ENCODE data around the gene EML6. TPM values are rescaled to one million over a fixed set of nuclear protein-coding genes. Genes with fewer than 3 reads are reported as not detected.

The EML6 gene
- total RNA-seq, 1 donor: 0.73 TPM

DNA sequence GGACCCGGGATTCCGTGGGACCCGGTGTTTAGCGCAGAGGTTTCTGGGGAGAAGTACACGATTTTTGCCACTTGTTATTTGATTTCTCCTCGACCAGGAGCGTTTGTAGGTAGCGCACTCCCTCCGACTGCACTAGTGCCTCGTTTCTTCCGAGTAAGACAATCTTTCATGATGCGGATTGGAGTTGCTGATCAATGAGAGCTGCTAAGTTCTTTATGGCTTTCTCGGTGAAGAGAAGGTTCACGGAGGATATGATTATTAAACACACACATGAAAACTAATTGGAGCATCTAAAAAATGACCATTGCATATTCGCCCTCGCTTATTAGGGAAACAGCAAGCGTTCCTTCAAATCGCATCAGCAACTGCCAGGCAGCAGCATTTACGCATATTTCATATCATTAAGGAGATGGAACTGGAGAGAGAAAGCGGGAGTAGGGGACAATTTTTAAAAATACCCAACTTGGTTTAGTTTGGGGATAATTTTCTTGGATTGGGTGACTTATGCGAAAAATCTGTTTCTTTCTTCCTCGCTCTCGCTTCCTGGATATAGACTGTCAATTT, 616 bp downstream of the EML6 start:
- peak overlapping the region; percentile 57 for H3K4me3 ChIP-seq (ENCODE audit: low read length)
- H3K9me3 ChIP-seq (ENCODE audit: low read depth, low read length): no peaks in the 10 kb centered on the region
- H3K4me1 ChIP-seq (ENCODE audit: insufficient read depth, low read length): peaks cover 20% of the 10 kb centered on the region
- peaks cover 34% of the 10 kb centered on the region for H3K27me3 ChIP-seq (ENCODE audit: insufficient read depth, low read length)

DNA sequence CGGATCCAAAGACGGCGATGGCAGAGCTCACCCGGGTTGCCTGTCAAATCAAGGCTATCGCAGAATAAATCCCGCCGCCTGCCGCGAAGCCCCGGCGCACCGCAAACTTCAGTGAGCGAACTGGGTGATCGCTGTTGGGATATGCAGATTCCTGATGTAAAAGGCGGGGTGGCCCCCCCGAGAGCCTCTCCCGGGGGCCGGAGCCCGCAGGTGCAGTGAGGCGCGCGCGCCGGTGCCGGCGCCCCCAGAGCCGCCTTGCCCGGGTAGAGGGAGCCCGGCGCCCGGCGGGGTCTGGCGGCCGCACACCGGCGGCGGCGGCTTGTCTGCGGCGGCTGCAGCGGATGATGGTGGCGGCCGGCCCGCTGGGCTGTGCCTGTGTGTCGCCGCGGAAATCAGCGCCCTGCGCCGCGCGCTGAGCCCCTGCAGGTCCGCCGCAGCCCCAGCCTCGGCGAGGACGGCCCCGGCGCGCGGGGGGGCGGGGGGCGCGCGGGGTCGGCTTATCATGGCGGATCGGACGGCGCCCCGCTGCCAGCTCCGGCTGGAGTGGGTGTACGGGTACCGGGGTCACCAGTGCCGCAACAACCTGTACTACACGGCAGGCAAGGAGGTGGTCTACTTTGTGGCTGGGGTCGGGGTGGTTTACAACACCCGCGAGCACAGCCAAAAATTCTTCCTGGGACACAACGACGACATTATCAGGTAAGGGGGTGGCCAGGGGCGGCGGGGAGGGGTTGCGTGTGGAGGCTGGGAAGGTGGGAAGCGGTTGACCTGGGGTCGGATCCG, 1.3 kb downstream of the EML6 start:
- Histone ChIP-seq H3K4me3 (ENCODE audit: low read length) (peak overlapping the region; percentile 57), H3K4me1 (ENCODE audit: insufficient read depth, low read length) (peaks cover 20% of the 10 kb centered on the region)

DNA sequence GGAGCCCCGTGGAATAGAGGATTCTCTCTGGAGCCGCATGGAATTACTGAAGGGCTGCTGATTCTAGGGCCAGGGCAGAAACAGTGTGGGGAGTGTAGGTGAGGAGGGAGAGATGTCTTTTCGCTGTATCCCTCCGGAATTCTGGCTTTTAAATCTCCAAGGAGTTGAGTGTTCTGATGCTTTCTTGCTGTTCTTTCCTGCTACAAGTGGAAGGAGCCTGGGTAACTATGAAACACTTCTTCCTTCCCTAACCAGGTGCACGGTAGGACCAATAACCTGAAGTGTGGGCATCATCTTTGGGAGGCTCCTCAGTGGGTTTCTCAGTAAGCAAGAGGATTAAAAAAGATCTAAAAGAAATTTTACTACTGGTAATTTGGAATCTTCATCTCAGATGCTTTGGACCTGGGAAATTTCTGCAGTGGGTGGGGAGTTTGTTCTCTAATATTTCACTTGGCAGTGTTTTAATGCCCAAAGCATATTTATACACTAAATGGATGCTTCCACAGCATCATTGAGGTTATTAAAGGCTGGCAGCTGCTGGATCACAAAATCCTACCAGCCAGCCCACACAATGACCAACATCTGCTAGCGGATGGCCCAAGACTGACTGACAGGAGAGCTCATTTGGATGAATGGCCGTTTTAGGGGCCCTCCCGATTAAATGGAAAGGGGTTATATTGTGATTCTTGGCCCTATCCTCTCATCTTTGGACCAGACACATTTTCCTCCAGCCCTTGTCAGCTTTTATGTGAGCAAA, 2.1 kb downstream of the EML6 start:
- Histone ChIP-seq H3K27me3 (ENCODE audit: insufficient read depth, low read length) (peaks cover 26% of the 10 kb centered on the region), H3K4me1 (ENCODE audit: insufficient read depth, low read length) (peaks cover 20% of the 10 kb centered on the region), H3K4me3 (ENCODE audit: low read length) (no peak overlapping the region), H3K9me3 (ENCODE audit: low read depth, low read length) (no peaks in the 10 kb centered on the region)

More for the DNA sequence above, 1.3 kb downstream of the EML6 start:
- H3K27me3 ChIP-seq (ENCODE audit: insufficient read depth, low read length): peaks cover 27% of the 10 kb centered on the region
- H3K9me3 ChIP-seq (ENCODE audit: low read depth, low read length): no peaks in the 10 kb centered on the region

DNA sequence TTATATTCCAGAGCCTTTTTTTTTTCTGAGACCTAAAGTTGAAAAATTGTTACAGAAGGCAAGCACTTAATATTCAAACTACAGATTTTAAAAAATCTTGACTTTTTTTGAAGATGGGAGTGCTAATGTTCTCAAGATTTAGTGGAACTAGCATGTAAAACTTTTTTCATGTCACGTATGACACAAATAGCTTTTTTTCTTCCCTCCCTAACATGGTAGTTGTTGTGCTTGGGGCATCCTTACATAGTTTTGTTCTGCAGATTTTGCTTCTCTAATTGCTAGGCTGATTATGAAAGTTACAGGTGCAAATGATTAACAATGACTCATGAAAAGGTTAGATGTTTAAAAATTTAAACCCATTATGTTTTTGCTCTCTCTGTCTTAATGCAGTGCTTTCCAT, 3.0 kb downstream of the EML6 start:
- Histone ChIP-seq H3K27me3 (ENCODE audit: insufficient read depth, low read length) (peaks cover 26% of the 10 kb centered on the region), H3K4me1 (ENCODE audit: insufficient read depth, low read length) (peaks cover 20% of the 10 kb centered on the region), H3K4me3 (ENCODE audit: low read length) (no peak overlapping the region), H3K9me3 (ENCODE audit: low read depth, low read length) (no peaks in the 10 kb centered on the region)

DNA sequence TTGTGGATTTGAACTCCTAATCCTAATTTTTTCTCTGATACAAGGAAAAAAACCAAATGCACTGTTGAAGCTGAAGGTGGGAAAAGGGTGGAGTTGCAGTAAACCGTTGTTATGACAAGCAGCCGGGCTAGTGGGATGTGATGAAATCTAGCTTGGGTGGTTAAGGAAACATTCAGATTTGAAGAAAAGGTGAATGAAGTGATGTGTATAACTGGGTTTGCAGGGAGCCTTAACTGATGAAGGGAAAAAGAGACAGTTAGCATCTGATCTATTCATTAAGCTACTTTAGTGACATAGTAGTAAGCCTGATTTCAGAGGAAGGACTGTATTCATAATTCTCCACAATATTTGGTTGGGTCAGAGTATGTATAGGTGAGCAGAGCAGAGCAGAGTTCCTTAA, 3.5 kb downstream of the EML6 start:
- Histone ChIP-seq H3K4me3 (ENCODE audit: low read length) (no peak overlapping the region), H3K9me3 (ENCODE audit: low read depth, low read length) (no peaks in the 10 kb centered on the region), H3K27me3 (ENCODE audit: insufficient read depth, low read length) (peaks cover 26% of the 10 kb centered on the region), H3K4me1 (ENCODE audit: insufficient read depth, low read length) (peaks cover 20% of the 10 kb centered on the region)

DNA sequence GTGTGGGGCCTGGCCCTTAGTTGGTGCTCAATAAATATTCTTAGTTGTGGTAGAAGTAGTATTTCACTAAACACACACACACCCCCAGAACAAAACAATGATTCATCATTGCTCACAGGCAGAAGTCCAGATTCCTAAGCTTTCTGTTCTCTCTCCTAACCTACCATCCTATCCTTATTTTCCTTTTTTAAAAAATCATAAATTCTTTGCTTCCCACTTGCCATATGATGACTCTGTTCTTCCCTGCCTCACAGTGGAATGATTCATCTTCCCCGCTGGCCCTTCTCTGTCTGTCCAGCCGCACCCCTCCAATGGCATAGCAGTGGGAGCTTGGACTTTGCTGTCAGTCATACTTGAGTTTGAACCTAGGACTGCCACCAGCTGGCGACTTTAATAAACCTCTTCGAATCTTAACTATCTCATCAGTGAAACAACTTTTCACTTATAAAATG, 5.2 kb downstream of the EML6 start:
- no peaks in the 10 kb centered on the region for H3K9me3 ChIP-seq (ENCODE audit: low read depth, low read length)

DNA sequence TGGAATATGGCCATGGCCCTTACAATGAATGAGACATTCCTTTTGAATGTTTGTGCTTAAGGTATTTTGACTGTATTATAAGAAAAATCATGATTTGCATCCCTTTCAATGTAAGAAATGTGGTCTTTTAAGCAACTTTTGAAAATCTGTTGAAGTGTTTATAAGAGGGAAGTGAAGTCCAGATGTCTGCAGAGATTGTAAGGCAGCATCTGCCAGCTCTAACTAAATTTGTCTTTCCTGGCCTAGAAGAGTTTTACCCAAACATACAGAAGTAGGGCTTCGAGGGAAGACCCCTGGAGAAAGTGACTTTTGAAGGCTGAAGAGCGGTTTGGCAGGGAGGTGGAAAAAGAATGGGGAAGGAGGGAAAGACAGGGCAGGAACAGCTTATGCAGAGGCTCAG, 12.2 kb downstream of the EML6 start:
- Histone ChIP-seq H3K9me3 (ENCODE audit: low read depth, low read length) (no peaks in the 10 kb centered on the region), H3K27me3 (ENCODE audit: insufficient read depth, low read length) (no peaks in the 10 kb centered on the region), H3K4me1 (ENCODE audit: insufficient read depth, low read length) (no peaks in the 10 kb centered on the region), H3K4me3 (ENCODE audit: low read length) (no peak overlapping the region)

More for the DNA sequence above, 5.2 kb downstream of the EML6 start:
- Histone ChIP-seq H3K4me1 (ENCODE audit: insufficient read depth, low read length) (peaks cover 13% of the 10 kb centered on the region), H3K27me3 (ENCODE audit: insufficient read depth, low read length) (peaks cover 26% of the 10 kb centered on the region), H3K4me3 (ENCODE audit: low read length) (no peak overlapping the region)

DNA sequence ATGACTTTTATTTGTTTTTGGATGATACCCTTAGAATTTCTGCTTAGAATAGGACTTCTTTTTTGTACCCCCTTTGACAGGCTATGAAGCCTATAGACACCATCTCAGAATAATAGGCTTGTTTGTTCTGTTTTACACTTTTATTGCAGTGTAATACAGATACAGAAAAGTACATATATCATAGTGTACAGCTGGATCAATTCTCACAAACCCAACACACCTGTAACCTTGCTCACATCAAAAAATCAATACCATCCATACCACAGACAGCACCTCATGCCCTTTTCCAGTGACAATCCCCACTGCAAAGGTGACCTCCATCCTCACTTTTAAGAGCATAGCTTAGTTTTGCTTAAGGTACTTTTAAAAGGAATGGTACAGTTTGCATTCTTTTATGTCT, 14.8 kb downstream of the EML6 start:
- no peaks in the 10 kb centered on the region for H3K9me3 ChIP-seq (ENCODE audit: low read depth, low read length)
- H3K4me3 ChIP-seq (ENCODE audit: low read length): no peak overlapping the region
- no peaks in the 10 kb centered on the region for H3K27me3 ChIP-seq (ENCODE audit: insufficient read depth, low read length)
- no peaks in the 10 kb centered on the region for H3K4me1 ChIP-seq (ENCODE audit: insufficient read depth, low read length)

DNA sequence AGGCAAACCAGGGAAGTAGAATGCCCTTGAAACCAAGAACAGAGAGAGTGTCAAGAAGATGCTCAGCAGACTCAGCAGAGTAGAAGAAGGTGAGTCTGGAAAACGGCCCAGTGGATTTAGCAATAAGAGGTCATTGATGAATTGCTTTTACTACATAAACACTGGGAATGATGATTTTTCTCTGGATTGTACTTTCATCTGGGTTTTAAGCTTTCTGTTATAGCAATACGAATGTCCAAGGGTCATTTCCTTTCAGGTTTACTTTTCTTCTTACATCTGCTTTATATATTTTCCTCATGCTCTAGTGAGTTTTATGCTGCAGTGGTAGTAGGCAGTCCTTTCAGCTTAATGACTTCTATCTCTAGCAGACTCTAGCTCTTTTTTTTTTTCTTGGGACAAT, 16.9 kb downstream of the EML6 start:
- H3K9me3 ChIP-seq (ENCODE audit: low read depth, low read length): no peaks in the 10 kb centered on the region
- no peak overlapping the region for H3K4me3 ChIP-seq (ENCODE audit: low read length)

DNA sequence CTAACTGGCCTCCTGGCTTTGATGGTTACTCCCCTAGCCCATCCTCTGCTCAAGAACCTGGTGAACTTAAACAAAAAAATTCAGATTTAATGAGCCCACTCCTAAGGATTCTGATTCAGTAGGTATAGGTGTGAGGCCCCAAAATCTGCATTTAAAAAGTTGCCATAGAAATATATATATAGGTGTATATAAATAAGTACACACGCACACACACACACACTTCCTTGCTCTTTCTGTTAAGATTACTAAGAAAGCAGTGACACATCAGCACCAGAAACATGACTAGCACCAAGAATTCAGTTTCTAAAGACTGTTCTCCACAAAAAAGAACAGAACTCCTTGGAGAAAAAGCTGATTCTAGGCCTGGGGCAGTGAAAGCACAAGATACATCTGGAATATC, 17.8 kb downstream of the EML6 start:
- H3K4me1 ChIP-seq (ENCODE audit: insufficient read depth, low read length): no peaks in the 10 kb centered on the region
- H3K4me3 ChIP-seq (ENCODE audit: low read length): no peak overlapping the region
- H3K27me3 ChIP-seq (ENCODE audit: insufficient read depth, low read length): no peaks in the 10 kb centered on the region
- H3K9me3 ChIP-seq (ENCODE audit: low read depth, low read length): no peaks in the 10 kb centered on the region

More for the DNA sequence above, 16.9 kb downstream of the EML6 start:
- Histone ChIP-seq H3K4me1 (ENCODE audit: insufficient read depth, low read length) (no peaks in the 10 kb centered on the region), H3K27me3 (ENCODE audit: insufficient read depth, low read length) (no peaks in the 10 kb centered on the region)

DNA sequence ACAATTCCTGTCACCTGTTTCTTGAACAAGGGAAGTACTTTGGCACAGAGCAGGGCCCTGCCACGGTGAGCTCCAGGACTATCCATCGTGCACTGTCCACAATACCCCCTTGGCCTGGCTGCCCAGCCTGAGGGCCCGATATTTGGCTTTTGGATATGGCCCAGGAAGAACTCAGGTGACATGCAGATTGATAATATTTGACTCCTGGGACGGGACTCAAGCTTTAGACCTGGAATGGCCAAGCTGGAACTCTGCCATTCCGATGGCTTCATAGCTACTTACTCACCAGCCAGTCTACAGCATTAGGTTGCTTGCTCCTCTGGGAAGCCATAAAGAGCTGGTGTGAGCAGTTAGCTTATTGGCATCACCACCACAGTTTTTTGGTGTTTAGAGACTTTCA, 26.6 kb downstream of the EML6 start:
- Histone ChIP-seq H3K4me3 (ENCODE audit: low read length) (no peak overlapping the region), H3K4me1 (ENCODE audit: insufficient read depth, low read length) (no peaks in the 10 kb centered on the region), H3K9me3 (ENCODE audit: low read depth, low read length) (no peaks in the 10 kb centered on the region), H3K27me3 (ENCODE audit: insufficient read depth, low read length) (no peaks in the 10 kb centered on the region)

DNA sequence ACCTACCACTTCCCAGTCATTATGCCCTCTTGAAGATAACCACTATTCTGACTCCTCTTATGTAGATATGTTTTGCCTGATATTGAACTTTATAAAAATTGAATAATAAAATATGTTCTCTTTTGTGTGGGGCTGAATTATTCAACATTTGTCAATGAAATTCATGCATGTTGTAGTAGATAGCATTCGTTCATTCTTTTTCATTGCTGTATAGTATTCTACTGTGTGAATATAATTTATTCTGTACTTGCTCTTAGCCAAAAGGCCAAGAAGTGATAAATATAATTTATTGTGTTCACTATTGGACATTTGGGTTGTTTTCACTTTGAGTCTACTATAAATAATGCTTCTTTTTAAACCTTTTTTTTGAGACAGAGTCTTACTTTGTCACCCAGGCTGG, 29.0 kb downstream of the EML6 start:
- Histone ChIP-seq H3K4me1 (ENCODE audit: insufficient read depth, low read length) (peaks cover 6% of the 10 kb centered on the region), H3K9me3 (ENCODE audit: low read depth, low read length) (no peaks in the 10 kb centered on the region), H3K4me3 (ENCODE audit: low read length) (no peak overlapping the region), H3K27me3 (ENCODE audit: insufficient read depth, low read length) (no peaks in the 10 kb centered on the region)

DNA sequence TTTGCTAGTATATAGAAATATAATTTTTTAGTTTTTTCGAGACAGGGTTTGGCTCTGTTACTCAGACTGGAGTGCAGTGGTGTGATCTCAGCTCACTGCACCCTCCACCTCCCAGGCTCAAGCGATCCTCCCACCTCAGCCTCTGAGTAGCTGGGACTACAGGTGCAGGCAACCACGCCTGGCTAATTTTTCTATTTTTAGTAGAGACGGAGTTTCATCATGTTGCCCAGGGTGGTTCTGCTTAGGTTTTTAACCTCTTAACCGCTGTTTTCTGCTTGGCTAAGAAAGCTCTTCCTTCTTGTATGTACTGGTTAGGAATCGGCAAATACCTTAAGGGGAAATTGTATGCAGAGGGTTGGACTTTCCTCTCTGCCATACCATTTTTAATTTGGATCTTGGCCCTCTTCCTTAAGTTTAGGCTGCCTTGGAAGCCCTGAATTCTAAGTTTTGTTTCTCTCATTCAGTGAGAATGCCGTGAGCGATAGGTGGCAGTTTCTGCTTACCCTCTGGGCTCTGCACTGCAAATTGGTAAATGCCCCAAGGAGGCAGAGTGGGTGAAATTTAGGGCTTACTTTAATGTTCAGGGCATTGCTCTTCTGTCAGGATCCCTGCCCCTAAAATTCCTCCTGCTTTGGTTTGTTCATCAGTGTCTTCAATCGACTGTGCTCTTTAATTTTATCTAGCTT, 32.3 kb downstream of the EML6 start:
- Histone ChIP-seq H3K27me3 (ENCODE audit: insufficient read depth, low read length) (no peaks in the 10 kb centered on the region), H3K4me3 (ENCODE audit: low read length) (no peak overlapping the region), H3K4me1 (ENCODE audit: insufficient read depth, low read length) (peaks cover 6% of the 10 kb centered on the region), H3K9me3 (ENCODE audit: low read depth, low read length) (no peaks in the 10 kb centered on the region)

DNA sequence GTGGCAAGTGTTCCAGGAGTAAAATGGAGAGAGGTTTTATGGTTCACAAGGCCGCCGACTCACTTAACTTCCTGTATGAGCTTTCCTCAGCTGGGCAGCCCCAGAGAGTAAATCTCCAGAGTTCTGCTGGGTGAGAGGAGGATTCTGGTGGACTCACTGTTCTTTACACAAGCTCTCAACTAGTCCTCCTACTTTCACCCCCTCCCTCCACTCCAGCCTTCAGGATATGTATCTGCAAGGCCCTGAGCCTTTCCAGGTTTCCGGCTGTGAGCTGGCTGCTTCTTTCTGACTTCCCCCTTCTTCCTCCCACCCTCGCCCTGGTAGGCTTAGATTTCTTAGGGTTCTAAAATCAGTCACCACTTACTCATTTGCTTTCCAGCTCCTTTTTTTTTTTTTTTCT, 34.0 kb downstream of the EML6 start:
- H3K4me3 ChIP-seq (ENCODE audit: low read length): no peak overlapping the region
- no peaks in the 10 kb centered on the region for H3K9me3 ChIP-seq (ENCODE audit: low read depth, low read length)
- H3K4me1 ChIP-seq (ENCODE audit: insufficient read depth, low read length): peaks cover 6% of the 10 kb centered on the region
- H3K27me3 ChIP-seq (ENCODE audit: insufficient read depth, low read length): peaks cover 4% of the 10 kb centered on the region

DNA sequence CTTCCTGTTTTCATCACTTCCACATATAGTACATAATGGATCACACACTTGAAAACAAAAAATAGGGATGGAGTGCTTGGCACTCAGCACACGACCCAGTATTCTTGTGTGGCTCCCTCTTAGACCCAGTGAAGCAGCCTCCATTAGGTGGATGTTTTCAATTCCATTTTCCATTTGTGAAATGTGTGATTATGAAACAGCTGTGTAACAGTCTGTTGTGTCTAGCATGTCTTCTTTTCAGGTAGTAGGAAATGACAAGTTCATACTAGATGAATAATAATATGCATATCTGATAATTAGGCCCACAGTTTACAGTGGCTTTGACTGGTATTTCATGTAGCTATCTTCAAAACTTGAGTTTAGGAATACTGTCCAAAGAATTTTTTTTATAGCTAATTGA, 35.5 kb downstream of the EML6 start:
- Histone ChIP-seq H3K4me3 (ENCODE audit: low read length) (no peak overlapping the region), H3K9me3 (ENCODE audit: low read depth, low read length) (no peaks in the 10 kb centered on the region), H3K27me3 (ENCODE audit: insufficient read depth, low read length) (peaks cover 4% of the 10 kb centered on the region), H3K4me1 (ENCODE audit: insufficient read depth, low read length) (peaks cover 6% of the 10 kb centered on the region)

Measured in mononuclear cell (primary cell).